Stimulated activated naive CD4-positive, alpha-beta T cell treated with Interleukin-2 at 50 U/mL for 16 hours (primary cell): Measurements from ENCODE around the gene GRK6.
A peak's percentile ranks its signal among the peaks of the same experiment; 100 is the strongest.

Experiments
- DNase-seq: peaks from one replicate; lab custom pipeline; 2025; lab: John Stamatoyannopoulos, UW

Gene GRK6

DNA sequence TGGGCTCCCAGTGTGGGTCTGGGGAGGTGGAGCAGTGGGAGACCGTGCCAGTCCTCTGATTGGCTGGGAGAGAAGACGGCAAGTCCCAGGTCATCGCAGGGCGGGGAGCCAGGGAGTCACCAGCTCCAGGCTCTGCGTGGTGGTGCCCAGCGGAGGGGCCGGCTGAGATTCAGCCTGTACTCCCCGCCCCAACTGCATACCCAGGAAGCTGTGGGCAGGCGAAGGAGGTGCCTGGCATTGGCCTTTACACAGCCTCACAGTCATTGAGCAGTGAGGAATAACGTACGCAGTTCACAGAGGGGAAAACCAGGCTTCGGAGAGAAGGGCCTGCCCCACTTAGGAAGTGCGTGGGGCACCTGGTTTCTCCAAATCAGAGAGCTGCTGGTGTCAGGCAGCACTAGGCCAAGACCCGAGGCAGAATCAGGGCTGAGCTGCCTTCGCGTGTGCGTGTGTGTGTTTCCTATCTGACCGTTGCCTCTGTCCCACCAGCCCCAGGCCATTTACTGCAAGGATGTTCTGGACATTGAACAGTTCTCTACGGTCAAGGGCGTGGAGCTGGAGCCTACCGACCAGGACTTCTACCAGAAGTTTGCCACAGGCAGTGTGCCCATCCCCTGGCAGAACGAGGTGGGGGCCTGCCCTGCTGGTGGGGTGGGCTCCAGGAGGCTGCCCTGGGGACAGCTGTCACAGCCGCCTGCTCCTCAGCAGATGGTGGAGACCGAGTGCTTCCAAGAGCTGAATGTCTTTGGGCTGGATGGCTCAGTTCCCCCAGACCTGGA lies 13.9 kb downstream of the GRK6 start:
- peak; percentile 66 for DNase-seq

DNA sequence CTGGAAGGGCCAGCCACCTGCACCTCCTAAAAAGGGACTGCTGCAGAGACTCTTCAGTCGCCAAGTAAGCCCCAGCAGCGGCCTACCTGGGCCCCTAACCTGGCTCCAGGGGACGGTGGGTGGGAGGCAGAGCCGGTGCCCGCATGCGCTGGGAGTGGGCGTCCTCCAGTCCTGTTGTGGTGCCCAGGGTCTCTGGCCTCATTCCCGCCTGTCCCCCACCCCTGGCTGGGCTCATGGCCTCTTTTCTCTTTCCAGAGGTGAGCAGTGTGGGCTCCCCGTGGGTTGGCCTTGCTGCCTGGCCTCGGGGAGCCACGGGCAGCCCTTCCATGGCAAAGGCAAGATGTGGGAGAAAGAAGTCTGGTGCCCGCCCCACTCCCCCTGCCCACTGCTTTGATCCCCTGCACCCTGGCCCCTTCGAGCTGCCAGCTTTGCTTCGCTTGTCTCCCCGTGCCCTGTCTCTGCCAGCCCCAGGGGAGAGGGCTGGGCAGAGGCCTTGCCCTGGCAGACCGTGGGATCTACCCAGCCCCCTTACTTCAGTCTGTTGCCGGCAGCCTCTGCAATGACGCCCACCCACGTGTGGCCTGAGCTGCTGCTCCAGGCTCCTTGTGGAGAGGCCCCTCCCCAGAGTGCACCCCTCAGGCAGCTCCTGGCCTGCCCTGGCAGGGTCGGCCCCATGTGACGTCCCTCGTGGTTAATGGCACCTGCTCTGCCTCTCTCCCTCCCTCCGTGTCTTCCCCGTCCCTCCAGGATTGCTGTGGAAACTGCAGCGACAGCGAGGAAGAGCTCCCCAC lies 14.7 kb downstream of the GRK6 start:
- DNase-seq: no peak

DNA sequence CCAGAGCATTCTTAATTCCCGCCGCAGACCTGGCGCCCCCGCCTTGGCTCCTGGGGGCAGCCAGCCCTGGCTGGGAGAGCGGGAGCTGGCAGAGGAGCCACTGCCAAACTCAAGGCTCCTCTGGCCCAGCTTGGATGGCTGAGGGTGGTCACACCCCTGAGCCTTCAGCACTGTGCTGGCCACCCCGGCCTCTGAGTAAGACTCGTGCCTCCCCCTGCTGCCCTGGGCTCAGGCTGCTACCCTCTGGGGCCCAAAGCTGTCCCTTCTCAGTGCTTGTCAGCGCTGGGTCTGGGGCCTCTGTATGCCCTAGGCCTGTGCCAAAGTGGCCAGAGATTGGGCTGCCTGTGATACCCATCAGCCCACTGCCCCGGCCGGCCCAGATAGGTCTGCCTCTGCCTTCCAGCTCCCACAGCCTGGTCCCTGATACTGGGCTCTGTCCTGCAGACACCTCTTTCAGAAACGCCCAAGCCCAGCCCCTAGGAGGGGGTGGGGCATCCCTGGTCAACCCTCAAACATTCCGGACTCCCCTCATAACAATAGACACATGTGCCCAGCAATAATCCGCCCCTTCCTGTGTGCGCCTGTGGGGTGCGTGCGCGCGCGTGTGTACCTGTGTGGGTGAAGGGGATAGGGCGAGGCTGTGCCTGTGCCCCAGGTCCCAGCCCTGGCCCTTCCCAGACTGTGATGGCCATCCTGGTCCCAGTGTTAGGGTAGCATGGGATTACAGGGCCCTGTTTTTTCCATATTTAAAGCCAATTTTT lies 15.8 kb downstream of the GRK6 start:
- DNase-seq: no peak

GRCh38 chr5:177443144-177443983 lies 16.9 kb downstream of the GRK6 start:
- no peak for DNase-seq

GRCh38 chr5:177444106-177445051 lies 17.9 kb downstream of the GRK6 start:
- DNase-seq: no peak

DNA sequence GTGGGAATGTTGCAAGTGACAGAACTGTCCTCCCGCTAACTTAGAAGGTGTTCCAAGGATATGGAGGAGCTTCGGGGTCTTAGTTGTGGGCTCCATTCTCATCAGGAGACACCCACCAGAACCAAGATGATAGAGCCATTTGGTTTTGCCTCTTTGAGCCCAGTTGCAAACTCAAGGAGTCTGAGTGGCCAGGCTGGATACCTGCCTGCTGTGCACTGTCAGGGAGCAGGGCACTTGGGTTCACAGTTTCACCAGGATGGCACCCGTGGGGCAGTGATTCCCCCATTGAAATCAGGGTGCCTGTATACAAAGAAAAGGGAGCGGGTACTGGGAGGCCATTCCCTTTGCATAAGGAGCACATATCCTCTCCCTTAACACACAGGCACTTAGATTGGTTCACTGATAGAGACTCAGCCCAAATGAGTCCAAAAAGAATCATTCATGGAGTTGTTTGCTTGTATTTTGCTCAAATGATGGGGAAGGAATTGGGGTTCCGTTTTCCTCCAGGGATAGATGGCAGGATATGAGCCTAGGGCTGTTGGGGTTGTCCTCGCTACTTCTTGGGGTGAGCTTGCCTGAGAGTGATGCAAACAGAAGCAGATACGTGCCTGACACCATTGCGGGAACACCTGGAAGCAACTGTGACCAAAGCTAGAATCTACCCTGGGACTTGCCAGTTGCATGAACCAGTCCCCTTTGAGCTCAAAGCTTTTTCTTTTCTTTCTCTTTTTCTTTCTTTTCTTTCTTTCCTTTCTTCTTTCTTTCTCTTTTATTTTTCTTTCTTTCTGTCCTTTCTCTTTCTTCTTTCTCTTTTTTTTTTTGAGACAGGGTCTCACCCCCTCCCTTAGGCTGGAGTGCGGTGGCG lies 18.8 kb downstream of the GRK6 start:
- no peak for DNase-seq

DNA sequence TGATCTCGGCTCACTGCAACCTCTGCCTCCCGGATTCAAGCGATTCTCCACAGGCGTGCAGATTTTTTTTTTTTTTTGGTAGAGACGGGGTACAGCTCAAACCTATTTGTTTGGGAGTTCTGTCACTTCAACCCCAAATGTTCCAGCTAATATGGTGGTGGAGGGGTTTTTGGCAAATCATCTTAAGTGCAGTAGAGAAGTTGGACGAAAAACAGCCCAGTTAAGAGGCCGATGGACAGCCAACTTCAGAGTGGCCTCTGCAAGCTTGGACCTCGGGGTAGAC lies 19.4 kb downstream of the GRK6 start:
- no peak for DNase-seq

- DNase-seq: peak; percentile 69
Observed at GRCh38 chr5:177446200-177447065, 20.0 kb downstream of the GRK6 start, which contains the start of gene PRR7. TSS of gene PRR7 (plus strand) at chr5:177446814. CDS start at chr5:177455068, 8,254 bp downstream.

GRCh38 chr5:177447066-177447610 lies 20.7 kb downstream of the GRK6 start:
- DNase-seq: peak; percentile 59

- no peak for DNase-seq
Observed at GRCh38 chr5:177447611-177448243, 21.3 kb downstream of the GRK6 start.

DNA sequence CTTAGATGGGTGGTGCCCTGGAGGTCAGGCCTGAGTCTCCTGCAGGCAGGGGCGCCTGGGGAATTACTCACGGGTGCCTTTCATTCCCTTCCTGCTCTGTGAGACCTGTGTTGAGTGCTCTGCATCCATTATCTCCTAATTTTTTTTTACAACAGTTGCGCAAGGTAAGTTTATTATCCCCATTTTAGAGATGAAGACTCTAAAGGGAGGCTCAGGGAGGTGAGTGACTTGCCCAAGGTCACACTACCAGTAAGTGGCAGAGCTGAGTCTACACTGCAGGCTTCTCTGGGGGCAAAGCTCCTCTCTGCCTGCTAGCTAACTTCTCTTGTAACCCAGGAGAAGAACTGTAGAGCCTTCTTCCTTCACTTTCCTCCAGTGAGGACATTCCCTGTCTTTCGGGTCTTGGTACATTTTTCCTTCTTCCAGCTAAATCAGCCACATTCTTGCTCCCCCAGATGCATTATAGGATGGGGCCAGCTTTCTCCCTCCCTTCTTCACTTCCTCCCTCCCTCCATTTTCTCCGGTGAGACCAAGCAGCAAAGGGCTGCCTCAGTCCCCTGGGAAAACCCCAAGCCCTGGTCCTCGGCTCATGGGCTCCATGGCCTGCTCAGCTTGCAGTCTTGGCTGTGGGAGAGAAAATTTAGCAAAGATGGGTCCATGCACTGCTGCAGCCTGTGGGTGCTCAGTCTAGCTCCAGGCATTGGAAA lies 21.9 kb downstream of the GRK6 start:
- DNase-seq: no peak

DNA sequence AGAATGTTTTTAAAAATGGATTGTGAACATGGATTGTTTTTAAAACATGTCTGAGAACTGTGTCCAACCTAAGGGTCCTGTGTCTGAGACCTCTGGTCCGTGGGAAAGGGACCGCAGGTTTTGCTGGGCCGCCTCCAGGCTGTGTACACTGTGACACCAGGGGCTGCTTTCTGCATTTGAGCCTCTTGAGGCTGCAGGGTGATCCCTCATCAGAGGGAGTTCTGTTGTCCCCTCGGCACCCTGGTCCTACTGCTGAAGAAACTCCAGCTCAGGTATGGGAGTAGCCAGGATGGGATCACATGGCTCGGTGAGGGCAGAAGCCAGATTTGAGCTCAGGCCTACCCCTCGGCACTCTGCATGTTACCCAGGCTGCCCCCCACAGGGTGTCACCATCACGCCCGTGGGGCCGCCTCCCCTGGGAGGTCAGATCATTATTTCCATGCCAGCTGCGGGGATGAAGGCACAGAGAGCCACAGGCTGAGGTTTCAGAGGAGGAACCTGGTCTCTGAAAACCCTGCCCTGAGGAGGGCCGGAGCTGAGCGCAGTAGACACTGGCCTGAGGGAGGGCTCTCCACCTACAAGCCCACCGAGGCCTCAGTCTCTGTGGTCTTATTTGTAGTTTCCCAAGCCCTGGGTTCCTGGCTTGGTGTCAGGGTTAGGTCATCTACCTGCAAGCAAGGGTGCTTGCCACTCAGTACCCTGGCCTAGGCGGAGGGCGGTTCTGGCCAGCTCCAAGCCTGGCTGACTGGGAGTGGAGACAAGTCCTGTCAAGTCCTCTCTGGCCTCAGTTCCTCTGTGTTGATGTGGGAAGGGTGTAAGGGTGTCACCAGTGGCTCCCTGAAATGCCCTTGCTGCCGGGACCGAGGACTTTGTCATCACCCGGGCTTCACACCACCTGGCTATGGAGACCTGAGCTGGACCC lies 22.9 kb downstream of the GRK6 start:
- no peak for DNase-seq

GRCh38 chr5:177450667-177451424 lies 24.4 kb downstream of the GRK6 start:
- DNase-seq: no peak

- no peak for DNase-seq
Observed at GRCh38 chr5:177452688-177453638, 26.5 kb downstream of the GRK6 start.
